Caco-2 (cell line): ENCODE data around the gene BDKRB2. TPM values are rescaled to one million over a fixed set of nuclear protein-coding genes. Genes with fewer than 3 reads are reported as not detected.
"Not testable (repeated sequence)": the region's sequence is repeated elsewhere in the genome, so short reads cannot be mapped to it uniquely, and the experiment has no call there.

Experiments used
- BruUV-seq: library from RNA; stranded (reverse); fragments of 400-500 nt; replicated peaks from 2 replicates; lab custom pipeline; 2021; lab: Mats Ljungman, UMichigan
- CTCF ChIA-PET: fragments of 300-600 bp; sonication (Branson Sonifier 250); formaldehyde crosslinking; loops from one replicate; lab custom pipeline; 2022; ENCODE audit warnings: antibody characterized with exemption; lab: Charles Lee
- POLR2A ChIA-PET: fragments of 300-600 bp; sonication (Branson Sonifier 250); formaldehyde crosslinking; loops from one replicate; lab custom pipeline; 2022; ENCODE audit warnings: antibody characterized with exemption; lab: Charles Lee
- DNase-seq, 2 experiments: peaks; one replicate each; pipeline versions ENCODE4 v3.0.0 to v3.0.0-alpha.2; 2020 to 2022
- H3K27me3 ChIP-seq: replicated peaks from 2 replicates; pipeline ENCODE4 v1.6.0; 2011; ENCODE audit warnings: low read length; ENCODE audit not compliant: control insufficient read depth, insufficient read depth
- H3K36me3 ChIP-seq: 2 replicates; pipeline ENCODE4 v1.5.1; 2011; ENCODE audit warnings: low read length; ENCODE audit not compliant: control insufficient read depth, insufficient read depth
- H3K4me1 ChIP-seq: fragments of 250-450 bp; sonication (Bioruptor Pico); 2 replicates; pipeline ENCODE4 v1.5.1; 2020; ENCODE audit warnings: mild to moderate bottlenecking
- H3K4me3 ChIP-seq: 2 replicates; pipeline ENCODE4 v1.5.1; 2011; ENCODE audit warnings: low read depth, mild to moderate bottlenecking, control low read depth, low read length
- H3K9me3 ChIP-seq: fragments of 250-450 bp; sonication (Bioruptor Pico); 2 replicates; pipeline ENCODE4 v1.5.1; 2020; ENCODE audit warnings: mild to moderate bottlenecking, moderate library complexity
- H3K27ac Mint-ChIP-seq: one replicate; pipeline ENCODE4 v1.8.0; 2022; ENCODE audit warnings: mixed read lengths; ENCODE audit not compliant: unreplicated experiment
- H3K27me3 Mint-ChIP-seq: one replicate; pipeline ENCODE4 v1.8.0; 2022; ENCODE audit warnings: mixed read lengths; ENCODE audit not compliant: insufficient read depth, unreplicated experiment
- H3K36me3 Mint-ChIP-seq: one replicate; pipeline ENCODE4 v1.8.0; 2022; ENCODE audit warnings: mild to moderate bottlenecking, mixed read lengths; ENCODE audit not compliant: insufficient read depth, unreplicated experiment
- H3K4me1 Mint-ChIP-seq: one replicate; pipeline ENCODE4 v1.8.0; 2022; ENCODE audit warnings: low read depth, mixed read lengths; ENCODE audit not compliant: unreplicated experiment
- H3K4me3 Mint-ChIP-seq: one replicate; pipeline ENCODE4 v1.8.0; 2022; ENCODE audit warnings: mild to moderate bottlenecking, moderate library complexity, mixed read lengths; ENCODE audit not compliant: unreplicated experiment
- H3K9me3 Mint-ChIP-seq: one replicate; pipeline ENCODE4 v1.8.0; 2022; ENCODE audit warnings: mixed read lengths; ENCODE audit not compliant: unreplicated experiment
- intact Hi-C: fragments of 100-400 bp; cut with micrococcal nuclease; formaldehyde crosslinking; loops from one replicate; pipeline ENCODE4 v1.10.0; 2022; ENCODE audit not compliant: unreplicated experiment
- total RNA-seq: library from RNA; stranded (reverse); gene quantifications from 2 replicates; pipeline ENCODE4 v1.2.3, GENCODE V29; 2022
- TF ChIP-seq, protein P1 (sequence below), 2 experiments: fragments of 200-600 bp in 1 of 2; IDR thresholded peaks; 1 replicate in 1 of 2; 2 replicates in 1 of 2; pipeline versions ENCODE4 v1.5.1 to v1.8.0; 2011 to 2022; ENCODE audit warnings: antibody characterized with exemption in 1 of 2, control low read depth in 1 of 2, inconsistent platforms in 1 of 2, low read depth in 1 of 2, low read length in 1 of 2, mild to moderate bottlenecking in 1 of 2, moderate library complexity in 1 of 2; ENCODE audit not compliant: insufficient read depth in 1 of 2, severe bottlenecking in 1 of 2, unreplicated experiment in 1 of 2

Gene BDKRB2
- total RNA-seq, 1 experiment from 2014 or later, result 2.0 TPM

- no peak overlapping the region for H3K4me3 Mint-ChIP-seq
- no peaks in the 10 kb centered on the region for H3K4me1 Mint-ChIP-seq
- TF ChIP-seq, protein P1, sequence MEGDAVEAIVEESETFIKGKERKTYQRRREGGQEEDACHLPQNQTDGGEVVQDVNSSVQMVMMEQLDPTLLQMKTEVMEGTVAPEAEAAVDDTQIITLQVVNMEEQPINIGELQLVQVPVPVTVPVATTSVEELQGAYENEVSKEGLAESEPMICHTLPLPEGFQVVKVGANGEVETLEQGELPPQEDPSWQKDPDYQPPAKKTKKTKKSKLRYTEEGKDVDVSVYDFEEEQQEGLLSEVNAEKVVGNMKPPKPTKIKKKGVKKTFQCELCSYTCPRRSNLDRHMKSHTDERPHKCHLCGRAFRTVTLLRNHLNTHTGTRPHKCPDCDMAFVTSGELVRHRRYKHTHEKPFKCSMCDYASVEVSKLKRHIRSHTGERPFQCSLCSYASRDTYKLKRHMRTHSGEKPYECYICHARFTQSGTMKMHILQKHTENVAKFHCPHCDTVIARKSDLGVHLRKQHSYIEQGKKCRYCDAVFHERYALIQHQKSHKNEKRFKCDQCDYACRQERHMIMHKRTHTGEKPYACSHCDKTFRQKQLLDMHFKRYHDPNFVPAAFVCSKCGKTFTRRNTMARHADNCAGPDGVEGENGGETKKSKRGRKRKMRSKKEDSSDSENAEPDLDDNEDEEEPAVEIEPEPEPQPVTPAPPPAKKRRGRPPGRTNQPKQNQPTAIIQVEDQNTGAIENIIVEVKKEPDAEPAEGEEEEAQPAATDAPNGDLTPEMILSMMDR (IDR thresholded peaks at IDR 0.05; ENCODE audit: insufficient read depth in 1 of 2, low read depth in 1 of 2, low read length in 1 of 2, severe bottlenecking in 1 of 2, unreplicated experiment in 1 of 2), result no peak
- no peak for DNase-seq
- Histone ChIP-seq H3K4me1 (peaks cover 30% of the 10 kb centered on the region), H3K9me3 (peaks cover 27% of the 10 kb centered on the region), H3K4me3 (no peak overlapping the region), H3K27me3 (no peaks in the 10 kb centered on the region), H3K36me3 (peaks cover 2% of the 10 kb centered on the region)
- no peaks in the 10 kb centered on the region for H3K27me3 Mint-ChIP-seq
- no TSS peak for BruUV-seq
- intact Hi-C loops, result no loop called here
- H3K27ac Mint-ChIP-seq, result no peak overlapping the region
- POLR2A ChIA-PET, result no interaction called here
- CTCF ChIA-PET, result no interaction called here
- H3K36me3 Mint-ChIP-seq, result no peaks in the 10 kb centered on the region
- H3K9me3 Mint-ChIP-seq, result no peaks in the 10 kb centered on the region
Measured at GRCh38 chr14:96242126-96242525, 37.5 kb downstream of the BDKRB2 start.

DNA sequence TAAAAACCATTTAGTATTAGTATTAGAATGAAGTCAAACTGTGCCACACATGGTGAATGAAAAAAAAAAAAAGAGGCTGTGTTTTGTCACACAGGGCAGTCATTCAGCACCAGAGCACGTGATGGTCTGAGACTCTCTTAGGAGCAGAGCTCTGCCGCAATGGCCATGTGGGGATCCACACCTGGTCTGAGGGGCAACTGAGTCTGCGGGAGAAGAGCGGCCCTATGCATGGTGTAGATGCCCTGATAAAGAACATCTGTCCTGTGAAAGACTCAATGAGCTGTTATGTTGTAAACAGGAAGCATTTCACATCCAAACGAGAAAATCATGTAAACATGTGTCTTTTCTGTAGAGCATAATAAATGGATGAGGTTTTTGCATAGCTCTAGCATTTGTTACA lies 39.1 kb downstream of the BDKRB2 start:
- intact Hi-C loops, result no loop called here
- no peaks in the 10 kb centered on the region for H3K9me3 Mint-ChIP-seq
- DNase-seq, result no peak
- Histone ChIP-seq H3K4me1 (peaks cover 26% of the 10 kb centered on the region), H3K36me3 (no peaks in the 10 kb centered on the region; the same call in 1 of the 2 replicates), H3K4me3 (no peak overlapping the region), H3K9me3 (peaks cover 26% of the 10 kb centered on the region), H3K27me3 (no peaks in the 10 kb centered on the region)
- POLR2A ChIA-PET, result no interaction called here
- H3K4me3 Mint-ChIP-seq, result no peak overlapping the region
- H3K4me1 Mint-ChIP-seq, result no peaks in the 10 kb centered on the region
- H3K27me3 Mint-ChIP-seq, result no peaks in the 10 kb centered on the region
- no peaks in the 10 kb centered on the region for H3K36me3 Mint-ChIP-seq
- no TSS peak for BruUV-seq
- no peak overlapping the region for H3K27ac Mint-ChIP-seq
- TF ChIP-seq, protein P1 (IDR thresholded peaks at IDR 0.05; ENCODE audit: insufficient read depth in 1 of 2, low read depth in 1 of 2, low read length in 1 of 2, severe bottlenecking in 1 of 2, unreplicated experiment in 1 of 2), result no peak
- CTCF ChIA-PET, result no interaction called here

DNA sequence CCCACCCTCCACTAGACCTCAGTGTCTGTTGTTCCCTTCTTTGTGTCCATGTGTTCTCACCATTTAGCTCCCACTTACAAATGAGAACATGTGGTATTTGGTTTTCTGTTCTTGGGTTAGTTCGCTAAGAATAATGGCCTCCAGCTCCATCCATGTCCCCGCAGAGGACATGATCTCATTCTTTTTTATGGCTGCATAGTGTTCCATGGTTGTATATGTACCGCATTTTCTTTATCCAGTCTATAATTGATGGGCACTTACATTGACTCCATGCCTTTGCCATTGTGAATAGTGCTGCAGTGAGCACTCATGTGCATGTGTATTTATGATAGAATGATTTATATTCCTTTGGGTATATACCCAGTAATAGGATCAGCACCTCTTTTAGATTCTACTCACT lies 40.4 kb downstream of the BDKRB2 start:
- H3K4me1 Mint-ChIP-seq, H3K36me3 Mint-ChIP-seq, CTCF ChIA-PET, H3K27me3 Mint-ChIP-seq, H3K9me3 Mint-ChIP-seq, intact Hi-C loops, H3K36me3 ChIP-seq, POLR2A ChIA-PET, H3K27ac Mint-ChIP-seq, H3K27me3 ChIP-seq, BruUV-seq, DNase-seq, H3K4me3 ChIP-seq, H3K4me3 Mint-ChIP-seq: not testable (repeated sequence)
- peaks cover 18% of the 10 kb centered on the region for H3K9me3 ChIP-seq
- H3K4me1 ChIP-seq, result peaks cover 13% of the 10 kb centered on the region
